ENCODE results near the gene ZNF383. TPM values are rescaled to one million over a fixed set of nuclear protein-coding genes. Genes with fewer than 3 reads are reported as not detected.
"Not testable (repeated sequence)": the region's sequence is repeated elsewhere in the genome, so short reads cannot be mapped to it uniquely, and the experiment has no call there.

The ZNF383 gene
- total RNA-seq, 2 donors from 2014 or later, result 11.5 to 15.2 TPM

DNA sequence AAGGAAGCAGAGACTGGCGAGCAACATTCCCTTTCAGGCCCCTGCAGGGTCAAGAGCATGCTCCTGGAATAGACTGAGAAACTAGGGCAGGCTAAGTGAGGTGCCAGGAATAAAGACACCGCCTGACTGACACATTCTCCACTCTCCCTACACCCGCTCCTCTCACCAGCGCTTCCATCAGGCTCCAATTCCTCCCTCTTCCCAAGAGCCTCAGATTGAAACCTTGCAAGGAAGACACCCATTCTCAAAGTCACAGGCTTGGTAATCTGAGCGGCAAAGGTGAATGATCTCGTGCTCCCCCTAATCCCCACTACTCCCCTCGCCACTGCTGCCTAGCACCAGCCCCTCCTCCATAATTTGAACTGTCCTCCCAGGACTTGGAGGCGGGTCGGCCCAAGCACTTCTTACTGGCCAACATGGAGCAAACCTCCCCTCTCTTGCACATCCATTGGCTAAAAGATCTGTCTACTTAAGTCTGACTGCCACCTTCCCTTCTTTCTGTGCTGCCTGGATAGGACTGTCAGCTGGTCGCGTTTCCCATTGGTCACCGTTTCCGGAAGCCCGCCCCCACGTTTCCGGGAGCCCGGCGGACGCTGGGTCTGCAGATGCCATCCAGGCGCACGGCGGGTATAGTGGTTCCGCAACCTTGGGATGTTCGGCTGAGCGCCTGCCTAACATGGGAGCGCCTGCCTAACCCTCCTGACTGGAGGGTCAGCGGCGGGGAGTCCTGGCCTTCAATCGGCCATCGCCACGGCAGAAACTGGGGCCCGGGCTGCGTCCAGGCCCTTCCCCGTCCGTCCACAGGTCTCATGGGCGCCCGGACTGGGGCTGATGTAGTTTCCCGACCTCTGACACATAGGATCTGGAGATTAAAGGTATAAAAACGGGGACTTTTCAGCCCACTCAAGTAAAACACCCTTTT lies 33.6 kb downstream of the ZNF383 start:
- H3K9me3 ChIP-seq (ENCODE audit: control insufficient read depth, low read length, poor library complexity, severe bottlenecking), result peaks cover 24% of the 10 kb centered on the region
- Mint-ChIP-seq H3K27ac (no peak overlapping the region), H3K27me3 (no peaks in the 10 kb centered on the region), H3K36me3 (ENCODE audit: low read depth) (peaks cover 3% of the 10 kb centered on the region), H3K4me1 (no peaks in the 10 kb centered on the region), H3K4me3 (peak overlapping the region; percentile 22)
- DNase-seq (peak in 1 of 3 donors; percentile 20), ATAC-seq (peak; percentile 81)

DNA sequence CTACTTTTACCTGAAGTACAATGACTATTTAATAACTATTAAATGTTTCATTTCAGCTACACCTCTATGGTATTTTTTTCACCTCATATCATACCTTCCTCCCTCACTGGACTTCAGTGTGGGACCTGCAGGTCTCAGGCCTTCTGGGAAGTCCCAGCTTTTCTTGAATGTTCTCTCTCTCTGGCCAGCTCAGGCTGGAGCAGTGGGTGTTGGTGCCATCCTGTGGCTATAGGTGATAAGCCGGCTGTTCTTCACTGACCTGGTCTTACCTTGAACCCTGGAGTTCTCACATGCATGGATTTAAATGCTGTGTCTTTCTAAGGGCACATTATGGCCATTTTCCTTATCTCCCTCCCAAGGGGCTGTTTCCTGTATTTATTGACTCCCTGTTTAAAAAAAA lies 45.0 kb downstream of the ZNF383 start:
- not testable (repeated sequence) for ATAC-seq; H3K27ac Mint-ChIP-seq; H3K4me1 Mint-ChIP-seq; H3K27me3 Mint-ChIP-seq; H3K9me3 ChIP-seq (ENCODE audit: control insufficient read depth, low read length, poor library complexity, severe bottlenecking); H3K4me3 Mint-ChIP-seq; DNase-seq; H3K36me3 Mint-ChIP-seq (ENCODE audit: low read depth)

DNA sequence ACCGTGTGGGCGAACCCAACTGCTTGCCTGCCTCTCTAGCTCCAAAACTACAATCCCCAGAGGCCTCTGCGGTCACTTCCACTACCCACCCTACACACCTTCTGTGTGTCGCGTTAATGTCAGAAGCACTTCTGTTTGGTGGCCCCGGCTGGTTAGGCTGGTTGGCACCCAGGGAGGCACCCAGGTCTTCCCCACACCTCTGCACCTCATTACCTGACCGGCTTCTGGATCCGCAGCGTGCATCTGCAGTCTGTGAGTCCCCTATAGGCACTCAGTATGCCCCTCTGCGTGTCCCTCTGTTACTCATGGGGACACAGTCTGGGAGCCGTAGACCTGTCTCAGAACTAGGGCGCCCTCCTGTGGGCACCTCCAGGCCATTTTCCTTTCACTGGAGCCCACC lies 49.0 kb downstream of the ZNF383 start:
- not testable (repeated sequence) for H3K4me1 Mint-ChIP-seq; H3K36me3 Mint-ChIP-seq (ENCODE audit: low read depth); ATAC-seq; H3K9me3 ChIP-seq (ENCODE audit: control insufficient read depth, low read length, poor library complexity, severe bottlenecking); DNase-seq; H3K27me3 Mint-ChIP-seq; H3K4me3 Mint-ChIP-seq; H3K27ac Mint-ChIP-seq

DNA sequence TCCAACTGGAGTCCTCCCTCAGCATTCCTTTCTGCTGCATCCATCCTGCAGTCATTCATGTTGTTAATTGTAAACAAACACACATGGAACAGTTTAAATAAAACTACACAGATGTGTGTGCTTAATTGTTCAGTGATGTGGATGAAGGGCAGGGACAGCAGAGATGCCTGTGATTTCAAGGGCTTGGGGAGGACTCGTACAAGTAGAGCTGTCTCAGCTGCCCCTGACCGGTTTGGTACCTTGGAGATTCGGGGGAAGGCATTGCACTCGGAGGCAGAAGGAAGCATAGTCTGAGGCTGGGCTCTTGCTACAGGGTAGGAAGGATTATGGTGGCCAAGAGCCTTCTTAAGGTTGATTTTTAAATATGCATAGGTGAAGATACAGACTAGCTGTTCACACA lies 49.7 kb downstream of the ZNF383 start:
- not testable (repeated sequence) for H3K4me1 Mint-ChIP-seq

DNA sequence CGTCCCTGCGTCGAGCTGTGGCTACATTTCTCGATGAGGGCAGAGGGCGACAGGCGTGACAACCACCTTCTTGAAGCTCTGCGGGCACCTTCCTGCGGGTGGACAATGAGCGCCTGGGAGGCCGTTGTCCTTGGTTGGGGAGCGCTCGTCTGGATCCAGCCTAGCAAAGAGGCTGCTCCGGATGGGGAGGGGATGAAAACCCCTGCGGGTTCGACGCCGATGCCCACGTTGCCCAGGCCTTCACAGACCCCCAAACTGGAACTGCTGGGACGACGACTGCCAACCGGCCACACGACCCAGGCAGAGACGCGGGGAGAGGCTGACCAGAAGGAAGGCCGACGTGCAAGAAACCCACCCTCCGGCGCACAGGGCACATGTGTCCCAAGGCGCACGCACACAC lies 62.6 kb downstream of the ZNF383 start:
- not testable (repeated sequence) for H3K9me3 ChIP-seq (ENCODE audit: control insufficient read depth, low read length, poor library complexity, severe bottlenecking); H3K4me3 Mint-ChIP-seq; DNase-seq; H3K4me1 Mint-ChIP-seq; ATAC-seq; H3K36me3 Mint-ChIP-seq (ENCODE audit: low read depth); H3K27me3 Mint-ChIP-seq; H3K27ac Mint-ChIP-seq

More for the DNA sequence above, 49.7 kb downstream of the ZNF383 start:
- H3K27me3 Mint-ChIP-seq; H3K27ac Mint-ChIP-seq; H3K36me3 Mint-ChIP-seq (ENCODE audit: low read depth); H3K9me3 ChIP-seq (ENCODE audit: control insufficient read depth, low read length, poor library complexity, severe bottlenecking); ATAC-seq; DNase-seq; H3K4me3 Mint-ChIP-seq: not testable (repeated sequence)

DNA sequence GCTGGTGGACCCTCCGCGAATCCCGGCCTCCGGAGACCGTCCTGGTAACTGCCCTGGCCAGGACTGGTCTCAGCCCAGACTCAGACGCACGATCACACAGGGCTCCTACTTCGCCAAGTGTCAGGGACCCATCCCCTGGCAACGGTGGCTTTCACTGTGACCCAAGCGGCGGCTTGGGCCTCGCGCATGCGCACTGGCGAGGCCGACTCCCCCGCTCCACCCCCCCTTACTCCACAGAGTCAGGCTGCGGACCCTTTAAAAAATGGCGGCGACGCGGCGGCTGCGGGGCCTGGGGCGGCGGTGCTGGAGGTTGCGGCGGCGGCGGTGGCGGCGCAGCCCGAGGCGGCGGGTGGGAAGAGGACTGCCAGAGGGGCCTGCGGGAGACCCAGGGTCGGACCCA lies 66.0 kb downstream of the ZNF383 start:
- H3K4me3 Mint-ChIP-seq; H3K27ac Mint-ChIP-seq; H3K9me3 ChIP-seq (ENCODE audit: control insufficient read depth, low read length, poor library complexity, severe bottlenecking); ATAC-seq; DNase-seq; H3K4me1 Mint-ChIP-seq; H3K27me3 Mint-ChIP-seq; H3K36me3 Mint-ChIP-seq (ENCODE audit: low read depth): not testable (repeated sequence)

DNA sequence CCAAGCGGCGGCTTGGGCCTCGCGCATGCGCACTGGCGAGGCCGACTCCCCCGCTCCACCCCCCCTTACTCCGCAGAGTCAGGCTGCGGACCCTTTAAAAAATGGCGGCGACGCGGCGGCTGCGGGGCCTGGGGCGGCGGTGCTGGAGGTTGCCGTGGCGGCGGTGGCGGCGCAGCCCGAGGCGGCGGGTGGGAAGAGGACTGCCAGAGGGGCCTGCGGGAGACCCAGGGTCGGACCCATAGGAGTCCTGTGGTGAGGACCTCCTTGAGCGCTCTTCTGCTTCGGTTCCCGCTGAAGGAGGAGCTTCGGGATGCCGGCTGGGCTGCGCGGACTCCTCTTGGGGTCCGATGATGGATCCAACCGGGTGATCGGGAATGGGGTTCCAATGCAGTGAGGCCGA lies 71.2 kb downstream of the ZNF383 start:
- not testable (repeated sequence) for H3K27me3 Mint-ChIP-seq; H3K4me3 Mint-ChIP-seq; H3K4me1 Mint-ChIP-seq; H3K9me3 ChIP-seq (ENCODE audit: control insufficient read depth, low read length, poor library complexity, severe bottlenecking); H3K27ac Mint-ChIP-seq; H3K36me3 Mint-ChIP-seq (ENCODE audit: low read depth); ATAC-seq
- peak in 2 of 3 donors; percentile 31 to 35 for DNase-seq

DNA sequence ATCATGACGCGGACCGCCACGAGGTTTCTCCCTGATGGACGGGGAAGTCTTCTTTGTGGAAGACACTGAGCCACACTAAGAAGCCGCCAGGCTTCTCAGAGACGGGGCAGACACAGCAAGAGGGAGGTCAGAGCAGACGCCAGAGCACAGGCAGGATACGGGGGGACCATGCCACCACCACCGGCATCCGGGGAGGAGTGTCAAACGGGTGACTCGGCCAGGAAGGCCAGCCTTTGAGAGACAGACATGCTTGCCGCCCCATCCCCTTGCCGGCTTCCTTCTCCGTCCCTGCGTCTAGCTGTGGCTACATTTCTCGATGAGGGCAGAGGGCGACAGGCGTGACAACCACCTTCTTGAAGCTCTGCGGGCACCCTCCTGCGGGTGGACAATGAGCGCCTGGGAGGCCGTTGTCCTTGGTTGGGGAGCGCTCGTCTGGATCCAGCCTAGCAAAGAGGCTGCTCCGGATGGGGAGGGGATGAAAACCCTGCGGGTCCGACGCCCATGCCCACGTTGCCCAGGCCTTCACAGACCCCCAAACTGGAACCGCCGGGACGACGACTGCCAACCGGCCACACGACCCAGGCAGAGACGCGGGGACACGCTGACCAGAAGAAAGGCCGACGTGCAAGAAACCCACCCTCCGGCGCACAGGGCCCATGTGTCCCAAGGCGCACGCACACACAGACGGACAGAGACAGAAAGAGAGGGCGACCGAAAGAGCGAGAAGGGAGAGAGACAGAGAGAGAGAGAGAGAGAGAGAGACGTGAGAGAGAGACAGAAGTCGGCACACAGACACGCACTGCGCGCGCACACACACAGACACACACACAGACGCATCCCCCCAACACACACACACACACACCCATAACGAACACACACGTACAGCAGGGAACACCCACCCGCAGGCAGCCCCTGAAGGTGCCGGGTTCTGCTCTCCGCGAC lies 75.3 kb downstream of the ZNF383 start:
- H3K27ac Mint-ChIP-seq; H3K27me3 Mint-ChIP-seq; H3K4me3 Mint-ChIP-seq; ATAC-seq; H3K4me1 Mint-ChIP-seq; H3K9me3 ChIP-seq (ENCODE audit: control insufficient read depth, low read length, poor library complexity, severe bottlenecking); H3K36me3 Mint-ChIP-seq (ENCODE audit: low read depth): not testable (repeated sequence)
- DNase-seq, result peak in 2 of 3 donors; percentile 29 to 41

DNA sequence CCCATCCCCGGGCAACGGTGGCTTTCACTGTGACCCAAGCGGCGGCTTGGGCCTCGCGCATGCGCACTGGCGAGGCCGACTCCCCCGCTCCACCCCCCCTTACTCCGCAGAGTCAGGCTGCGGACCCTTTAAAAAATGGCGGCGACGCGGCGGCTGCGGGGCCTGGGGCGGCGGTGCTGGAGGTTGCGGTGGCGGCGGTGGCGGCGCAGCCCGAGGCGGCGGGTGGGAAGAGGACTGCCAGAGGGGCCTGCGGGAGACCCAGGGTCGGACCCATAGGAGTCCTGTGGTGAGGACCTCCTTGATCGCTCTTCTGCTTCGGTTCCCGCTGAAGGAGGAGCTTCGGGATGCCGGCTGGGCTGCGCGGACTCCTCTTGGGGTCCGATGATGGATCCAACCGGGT lies 76.2 kb downstream of the ZNF383 start:
- not testable (repeated sequence) for H3K4me1 Mint-ChIP-seq; H3K27ac Mint-ChIP-seq; H3K27me3 Mint-ChIP-seq; DNase-seq; H3K9me3 ChIP-seq (ENCODE audit: control insufficient read depth, low read length, poor library complexity, severe bottlenecking); H3K4me3 Mint-ChIP-seq; ATAC-seq; H3K36me3 Mint-ChIP-seq (ENCODE audit: low read depth)

Other genes with a start within 250 kb of the ZNF383 start
- 1 to 10 TPM; 6.4 to 8.3 TPM for gene ZNF420, start 139.8 kb upstream of the ZNF383 start, total RNA-seq
- gene ZNF585A, start 45.5 kb upstream of the ZNF383 start, total RNA-seq, result 1 to 10 TPM; 8.8 to 9.1 TPM
- 10 to 100 TPM in 1 of 2 donors, 1 to 10 TPM in 1; 9.7 to 10.4 TPM for gene ZNF585B, start 7.7 kb upstream of the ZNF383 start, total RNA-seq
- gene ZNF527, start 152.9 kb downstream of the ZNF383 start, total RNA-seq, result 1 to 10 TPM; 9.0 to 9.2 TPM
- gene ZNF569, start 249.2 kb downstream of the ZNF383 start, total RNA-seq, result 1 to 10 TPM; 7.2 to 8.6 TPM